ENCODE results near the gene PLPPR5. TPM values are rescaled to one million over a fixed set of nuclear protein-coding genes. Genes with fewer than 3 reads are reported as not detected.

Gene PLPPR5
- total and polyA plus RNA-seq, 2 of the 8 experiments (the other 6 are each of a cell fraction or from before 2014, with no cell fraction given) = 1.9 to 5.6 TPM

- TF ChIP-seq POU5F1 (IDR thresholded peaks at IDR 0.05; ENCODE audit: low read depth, low read length) (no peak), USF2 (IDR thresholded peaks at IDR 0.05; ENCODE audit: low read length) (no peak), EP300 (IDR thresholded peaks at IDR 0.05; ENCODE audit: borderline replicate concordance in 1 of 2, low read depth in 2 of 2, low read length in 2 of 2) (no peak), CTBP2 (IDR thresholded peaks at IDR 0.05; ENCODE audit: borderline replicate concordance, insufficient read depth, insufficient read length, low read length) (no peak), SUZ12 (IDR thresholded peaks at IDR 0.05; ENCODE audit: low read length) (no peak)
These were observed 55.0 kb downstream of the PLPPR5 start (continued) for GRCh38 chr1:98949621-98950020.
